Mesendoderm (in vitro differentiated cells): ENCODE results near the gene ALK.

Source experiments
- DNase-seq: peaks from one replicate; pipeline ENCODE4 v3.0.0; 2013
- H2AK5ac ChIP-seq: 2 replicates; pipeline ENCODE4 v1.6.1; 2013; ENCODE audit warnings: low read length, inconsistent platforms
- H2BK120ac ChIP-seq: 2 replicates; pipeline ENCODE4 v1.6.1; 2013; ENCODE audit warnings: low read depth, mild to moderate bottlenecking, low read length, moderate library complexity, mixed read lengths
- H2BK15ac ChIP-seq: replicated peaks from 2 replicates; pipeline ENCODE4 v1.6.1; 2013; ENCODE audit warnings: low read depth, mild to moderate bottlenecking, moderate library complexity
- H2BK5ac ChIP-seq: 2 replicates; pipeline ENCODE4 v1.6.1; 2013; ENCODE audit warnings: low read length, inconsistent platforms
- H3K18ac ChIP-seq: 2 replicates; pipeline ENCODE4 v1.6.1; 2013; ENCODE audit warnings: mild to moderate bottlenecking, low read length, mixed read lengths
- H3K23ac ChIP-seq: one replicate; pipeline ENCODE4 v1.6.1; 2013; ENCODE audit warnings: low read length
- H3K27ac ChIP-seq: 2 replicates; pipeline ENCODE4 v1.5.1; 2013; ENCODE audit warnings: low read depth, mild to moderate bottlenecking, inconsistent platforms, low read length, moderate library complexity
- H3K27me3 ChIP-seq: 2 replicates; pipeline ENCODE4 v1.6.1; 2013; ENCODE audit warnings: low read length, control low read depth, mild to moderate bottlenecking, inconsistent platforms; ENCODE audit not compliant: insufficient read depth, poor library complexity
- H3K36me3 ChIP-seq: 2 replicates; pipeline ENCODE4 v1.6.1; 2013; ENCODE audit warnings: low read length, inconsistent platforms; ENCODE audit not compliant: control insufficient read depth, insufficient read depth
- H3K4ac ChIP-seq: one replicate; pipeline ENCODE4 v1.6.1; 2013; ENCODE audit warnings: low read depth, mild to moderate bottlenecking, low read length, moderate library complexity
- H3K4me1 ChIP-seq: 2 replicates; pipeline ENCODE4 v1.6.1; 2013; ENCODE audit warnings: low read depth, low read length, inconsistent platforms; ENCODE audit not compliant: control insufficient read depth
- H3K4me2 ChIP-seq: 2 replicates; pipeline ENCODE4 v1.6.1; 2013; ENCODE audit warnings: low read length
- H3K4me3 ChIP-seq: 2 replicates; pipeline ENCODE4 v1.5.1; 2013; ENCODE audit warnings: mild to moderate bottlenecking, low read length
- H3K56ac ChIP-seq: one replicate; pipeline ENCODE4 v1.6.1; 2013; ENCODE audit warnings: low read length
- H3K79me1 ChIP-seq: 2 replicates; pipeline ENCODE4 v1.6.1; 2013; ENCODE audit warnings: low read length, inconsistent platforms
- H3K79me2 ChIP-seq: 2 replicates; pipeline ENCODE4 v1.6.1; 2013; ENCODE audit warnings: mild to moderate bottlenecking, low read length; ENCODE audit not compliant: control insufficient read depth, insufficient read depth
- H3K9ac ChIP-seq: 2 replicates; pipeline ENCODE4 v1.6.1; 2013; ENCODE audit warnings: low read length, inconsistent platforms
- H4K5ac ChIP-seq: one replicate; pipeline ENCODE4 v1.6.1; 2013; ENCODE audit warnings: low read length
- H4K8ac ChIP-seq: one replicate; pipeline ENCODE4 v1.6.1; 2013; ENCODE audit warnings: low read depth, mild to moderate bottlenecking, control low read depth, low read length, moderate library complexity
- WGBS: extraction: QIAGEN DNeasy Blood & Tissue Kit; methylation state at CpG from one replicate; pipeline ENCODE4 v1.1.7; 2013; ENCODE audit warnings: low lambda C conversion rate, missing lambda C conversion rate; ENCODE audit not compliant: insufficient coverage; ENCODE audit errors: extremely low coverage; 5-methylcytosine and 5-hydroxymethylcytosine counted together

The ALK gene

DNA sequence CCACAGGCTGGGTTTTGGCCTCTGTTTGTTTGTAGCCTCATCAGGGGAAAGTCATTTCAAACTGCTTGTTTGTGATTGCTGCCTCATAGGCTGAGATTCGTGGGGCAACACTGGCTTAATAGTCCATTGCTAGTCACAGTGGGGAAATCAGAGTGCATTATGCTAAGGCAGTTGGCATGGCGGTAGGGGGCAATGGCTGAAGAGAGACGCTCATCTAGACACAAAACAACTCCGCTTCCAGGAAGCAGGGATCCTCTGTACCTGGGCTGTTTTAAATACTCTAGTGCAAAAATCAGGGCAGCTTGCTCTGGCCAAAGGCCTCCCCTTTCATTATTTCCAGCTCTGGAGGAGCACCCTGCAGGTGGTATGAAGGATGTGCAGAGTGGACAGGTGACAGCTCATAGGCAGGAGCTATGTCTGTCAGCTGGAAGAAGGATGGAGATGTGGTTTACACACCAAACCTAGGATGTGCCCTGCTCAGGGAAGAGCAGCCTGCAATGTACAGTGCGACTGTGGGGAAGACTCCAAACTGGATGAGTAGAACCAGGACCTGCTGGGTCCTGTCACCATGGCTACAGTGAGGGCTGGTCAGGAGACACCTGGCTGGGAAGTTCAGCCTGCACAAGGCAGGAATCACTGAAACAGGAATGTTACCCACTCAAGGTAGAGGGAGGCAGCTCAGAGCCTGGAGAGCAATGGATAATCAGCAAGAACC, 571.9 kb downstream of the ALK start:
- H4K5ac ChIP-seq, result no peak overlapping the region
- no CpG with 5 or more reads among the region's 5 CpGs for WGBS
- no peaks in the 10 kb centered on the region for H3K27me3 ChIP-seq
- H2BK5ac ChIP-seq, result no peak overlapping the region
- H2BK15ac ChIP-seq, result no peak overlapping the region
- no peak overlapping the region for H3K9ac ChIP-seq
- no peak overlapping the region for H3K4me2 ChIP-seq
- H3K79me2 ChIP-seq, result no peaks in the 10 kb centered on the region
- H3K79me1 ChIP-seq, result no peaks in the 10 kb centered on the region
- H3K56ac ChIP-seq, result no peak overlapping the region
- no peaks in the 10 kb centered on the region for H3K4me1 ChIP-seq
- H3K27ac ChIP-seq, result no peak overlapping the region
- H4K8ac ChIP-seq, result no peak overlapping the region
- H3K4ac ChIP-seq, result no peak overlapping the region
- no peaks in the 10 kb centered on the region for H3K36me3 ChIP-seq
- H3K23ac ChIP-seq, result no peak overlapping the region
- H3K4me3 ChIP-seq, result no peak overlapping the region
- H2AK5ac ChIP-seq, result no peak overlapping the region
- H2BK120ac ChIP-seq, result no peak overlapping the region
- DNase-seq, result no peak
- no peak overlapping the region for H3K18ac ChIP-seq

DNA sequence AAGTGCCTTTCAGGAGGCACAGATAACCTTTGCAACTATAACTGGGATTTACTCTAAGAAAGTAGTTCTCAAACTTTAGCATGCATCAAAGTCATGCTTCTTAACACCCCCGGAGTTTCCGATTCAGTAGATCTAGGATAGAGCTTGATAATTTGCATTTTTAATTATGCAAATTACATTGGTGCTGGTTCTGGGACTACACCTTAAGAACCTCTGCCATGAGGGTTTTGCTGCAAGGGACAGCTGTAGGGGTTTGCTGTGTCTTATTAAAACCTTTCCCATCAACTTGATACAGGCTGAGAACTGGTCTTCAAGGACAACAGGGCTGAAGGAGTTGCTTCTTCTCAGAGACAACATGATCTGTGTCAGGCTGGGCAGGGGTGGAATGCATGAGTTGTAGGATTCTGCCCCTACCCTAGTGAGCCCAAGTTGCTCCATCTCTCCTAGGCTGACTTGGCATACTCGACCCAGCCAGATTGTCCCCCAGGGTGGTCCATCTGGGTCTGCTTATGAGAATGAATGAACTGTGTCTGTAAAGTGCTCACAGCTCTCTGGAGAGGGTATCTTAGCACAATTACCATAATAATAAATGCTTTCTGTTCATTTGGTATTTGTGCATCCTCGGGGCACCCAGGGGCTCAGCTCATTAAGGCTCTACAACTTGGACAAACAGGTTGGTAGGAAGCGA, 573.5 kb downstream of the ALK start:
- DNase-seq, result no peak
- H2BK15ac ChIP-seq, result no peak overlapping the region

DNA sequence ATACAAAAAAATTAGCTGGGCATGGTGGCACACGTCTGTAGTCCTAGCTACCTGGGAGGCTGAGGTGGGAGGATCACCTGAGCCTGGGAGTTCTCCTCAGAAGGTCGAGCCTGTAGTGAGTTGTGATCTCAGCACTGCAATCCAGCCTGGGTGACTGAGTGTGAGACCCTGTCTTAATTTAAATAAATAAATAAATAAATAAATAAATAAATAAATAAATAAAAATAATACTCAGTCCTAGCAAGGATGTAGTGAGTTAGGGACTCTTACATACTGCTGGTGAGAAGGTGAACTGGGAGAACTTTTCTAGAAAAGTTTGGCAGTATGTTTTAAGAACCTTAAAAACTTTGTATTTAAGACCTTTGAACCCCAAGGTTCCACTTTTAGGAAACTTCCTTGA, 576.1 kb downstream of the ALK start:
- Histone ChIP-seq H3K4me1 (no peaks in the 10 kb centered on the region), H3K18ac (no peak overlapping the region), H3K56ac (no peak overlapping the region), H2BK5ac (no peak overlapping the region), H3K27me3 (no peaks in the 10 kb centered on the region), H3K4ac (no peak overlapping the region), H3K23ac (no peak overlapping the region), H3K79me1 (no peaks in the 10 kb centered on the region), H3K79me2 (no peaks in the 10 kb centered on the region), H2BK15ac (no peak overlapping the region), H3K9ac (no peak overlapping the region), H3K27ac (no peak overlapping the region), H2AK5ac (no peak overlapping the region), H3K4me3 (no peak overlapping the region), H3K36me3 (no peaks in the 10 kb centered on the region), H2BK120ac (no peak overlapping the region), H4K8ac (no peak overlapping the region), H3K4me2 (no peak overlapping the region), H4K5ac (no peak overlapping the region)
- WGBS, result no CpG with 5 or more reads among the region's 2 CpGs
- no peak for DNase-seq

More for the DNA sequence above, 573.5 kb downstream of the ALK start:
- no CpG with 5 or more reads among the region's 5 CpGs for WGBS
- Histone ChIP-seq H3K4me2 (no peak overlapping the region), H3K27ac (no peak overlapping the region), H3K27me3 (no peaks in the 10 kb centered on the region), H2AK5ac (no peak overlapping the region), H3K56ac (no peak overlapping the region), H3K4ac (no peak overlapping the region), H3K4me1 (no peaks in the 10 kb centered on the region), H3K79me1 (no peaks in the 10 kb centered on the region), H3K23ac (no peak overlapping the region), H3K4me3 (no peak overlapping the region), H2BK120ac (no peak overlapping the region), H3K36me3 (no peaks in the 10 kb centered on the region), H2BK5ac (no peak overlapping the region), H4K5ac (no peak overlapping the region), H3K79me2 (no peaks in the 10 kb centered on the region), H3K9ac (no peak overlapping the region), H4K8ac (no peak overlapping the region), H3K18ac (no peak overlapping the region)

DNA sequence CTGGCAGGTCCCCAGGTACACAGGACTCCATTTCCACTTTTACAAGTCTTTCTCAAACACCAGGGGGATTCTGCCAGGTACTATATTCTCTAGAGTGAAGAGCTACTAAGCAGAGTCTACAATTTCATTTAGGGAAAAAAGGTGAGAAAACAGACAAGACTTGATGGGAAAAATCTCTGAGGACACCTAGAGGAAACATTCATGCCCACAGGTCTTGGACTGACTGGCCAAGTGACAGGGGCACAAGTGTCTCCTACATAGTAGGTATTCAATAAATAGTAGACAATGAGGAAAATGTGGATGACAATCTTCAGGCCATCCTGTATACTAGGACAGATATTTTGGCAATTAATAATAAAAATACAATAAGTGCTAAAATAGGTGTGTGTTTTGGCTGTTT, 577.6 kb downstream of the ALK start:
- Histone ChIP-seq H2BK120ac (no peak overlapping the region), H3K36me3 (no peaks in the 10 kb centered on the region), H3K27ac (no peak overlapping the region), H3K4me3 (no peak overlapping the region), H3K4me2 (no peak overlapping the region), H3K18ac (no peak overlapping the region), H4K8ac (no peak overlapping the region), H2BK5ac (no peak overlapping the region), H3K4me1 (no peaks in the 10 kb centered on the region), H3K79me2 (no peaks in the 10 kb centered on the region), H3K56ac (no peak overlapping the region), H3K23ac (no peak overlapping the region), H4K5ac (no peak overlapping the region), H2AK5ac (no peak overlapping the region), H3K79me1 (no peaks in the 10 kb centered on the region), H3K4ac (no peak overlapping the region), H2BK15ac (no peak overlapping the region), H3K27me3 (no peaks in the 10 kb centered on the region), H3K9ac (no peak overlapping the region)
- peak; percentile 18 for DNase-seq

DNA sequence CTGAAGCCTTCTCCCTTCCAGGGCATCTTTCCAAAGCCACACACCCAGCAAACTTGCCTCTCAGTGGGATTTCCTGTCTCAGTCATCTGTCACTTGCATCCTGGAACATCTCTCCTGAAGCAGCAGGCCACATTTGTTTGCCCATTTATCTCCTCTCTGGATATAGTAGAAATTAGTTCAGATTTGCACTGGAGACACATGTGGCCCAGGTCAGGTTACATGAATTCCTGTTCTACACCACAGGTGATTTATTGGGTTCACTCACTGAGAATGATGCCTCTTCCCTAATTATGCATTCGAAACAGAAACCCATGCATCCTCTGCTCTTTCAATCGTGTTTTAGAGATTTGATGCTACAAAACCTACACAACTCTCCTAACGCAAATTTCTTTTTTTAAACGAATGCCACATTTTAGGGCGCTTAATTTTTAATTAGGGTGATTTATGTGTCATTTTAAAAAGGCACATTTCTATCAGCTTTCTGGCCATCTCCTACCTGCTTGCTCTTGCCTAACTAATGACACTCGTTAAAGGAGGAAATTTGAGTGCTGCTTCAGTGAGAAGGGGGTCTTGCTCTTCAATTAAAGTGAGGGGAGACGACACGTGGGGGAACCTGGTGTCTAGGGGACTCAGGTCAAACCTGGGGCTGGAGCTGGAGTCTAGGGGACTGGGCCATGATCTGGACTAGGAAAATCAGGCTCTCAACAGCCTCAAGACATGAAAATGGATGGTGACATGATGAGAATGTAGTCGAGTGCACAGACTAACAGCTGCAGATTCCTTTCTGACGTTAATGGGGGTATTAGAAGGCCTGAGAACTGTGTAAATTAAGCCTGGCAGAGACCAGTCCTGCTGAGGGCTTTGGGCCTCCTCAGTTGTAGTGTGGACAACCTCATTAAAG, 584.8 kb downstream of the ALK start:
- no peaks in the 10 kb centered on the region for H3K27me3 ChIP-seq
- H3K79me1 ChIP-seq, result no peaks in the 10 kb centered on the region
- H3K23ac ChIP-seq, result no peak overlapping the region
- no peak overlapping the region for H4K5ac ChIP-seq
- no peak overlapping the region for H3K56ac ChIP-seq
- H3K9ac ChIP-seq, result no peak overlapping the region
- H3K4me3 ChIP-seq, result no peak overlapping the region
- H3K27ac ChIP-seq, result no peak overlapping the region
- H2BK5ac ChIP-seq, result no peak overlapping the region
- H3K4ac ChIP-seq, result no peak overlapping the region
- no peak overlapping the region for H4K8ac ChIP-seq
- DNase-seq, result no peak
- H3K79me2 ChIP-seq, result no peaks in the 10 kb centered on the region
- 100% methylated on average over 3 of the region's 10 CpGs for WGBS
- no peak overlapping the region for H2BK15ac ChIP-seq
- no peak overlapping the region for H3K4me2 ChIP-seq
- no peak overlapping the region for H3K18ac ChIP-seq
- H3K4me1 ChIP-seq, result no peaks in the 10 kb centered on the region
- no peak overlapping the region for H2AK5ac ChIP-seq
- H3K36me3 ChIP-seq, result no peaks in the 10 kb centered on the region
- H2BK120ac ChIP-seq, result no peak overlapping the region
